Breast epithelium (tissue), 3 donors: ENCODE results near the gene ARHGAP9.

Source experiments
- CTCF ChIP-seq, 3 donors: fragments of 450-650 bp; IDR thresholded peaks; one replicate each; pipeline ENCODE4 v1.5.1; 2016 to 2017; ENCODE audit warnings: antibody characterized with exemption in 3 of 3, mild to moderate bottlenecking in 3 of 3, moderate library complexity in 3 of 3
- POLR2AphosphoS5 ChIP-seq, 3 donors: sonication (generic); formaldehyde crosslinking; IDR thresholded peaks; one replicate each; pipeline ENCODE4 v1.6.1; 2017; ENCODE audit warnings: antibody characterized with exemption in 3 of 3

DNA sequence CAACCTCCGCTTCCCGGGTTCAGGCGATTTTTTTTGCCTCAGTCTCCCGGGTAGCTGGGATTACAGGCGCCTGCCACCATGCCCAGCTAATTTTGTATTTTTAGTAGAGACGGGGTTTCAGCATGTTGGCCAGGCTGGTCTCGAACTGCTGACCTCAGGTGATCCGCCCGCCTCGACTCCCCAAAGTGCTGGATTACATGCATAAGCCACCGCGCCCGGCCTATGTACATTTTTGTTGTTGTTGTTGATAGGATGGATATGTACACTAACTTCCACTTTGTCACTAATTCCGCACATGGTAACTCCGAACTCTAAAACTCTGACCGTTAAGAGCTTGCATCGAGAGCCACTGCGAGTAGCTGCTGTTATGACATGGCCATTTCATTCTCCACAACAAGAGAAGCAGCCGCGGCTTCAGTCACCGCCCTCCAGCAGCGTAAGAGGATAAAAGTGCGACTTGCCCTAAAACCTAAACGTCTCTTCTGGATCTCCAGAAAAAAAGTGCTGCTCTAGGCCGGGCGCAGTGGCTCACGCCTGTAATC is 7.5 kb upstream of the ARHGAP9 start:
- TF ChIP-seq POLR2AphosphoS5 (IDR thresholded peaks at IDR 0.05) (no peak), CTCF (IDR thresholded peaks at IDR 0.05) (no peak)
